K562 treated with DMSO at 1 percent for 24 hours (cell line): Measurements from ENCODE around the gene NUP54. TPM values are rescaled to one million over a fixed set of nuclear protein-coding genes. Genes with fewer than 3 reads are reported as not detected.

Experiments used
- total RNA-seq: library from RNA; unstranded; fragments of 300-600 nt; gene quantifications from 2 replicates; pipeline ENCODE4 v1.2.3, GENCODE V29; 2022; ENCODE audit warnings: low read depth; ENCODE audit not compliant: insufficient read depth

NUP54 gene
- total RNA-seq: 23.9 and 27.0 TPM in 2 replicates

GRCh38 chr4:76148142-76148865 is at the start of gene NUP54:
Gene NUP54, minus strand, starts transcription at chr4:76148397. Its CDS starts 23 bp downstream, at chr4:76148374.

GRCh38 chr4:76074468-76074867 is 73.7 kb downstream of the NUP54 start, which contains the start of gene ART3:
Gene ART3, plus strand, starts transcription at chr4:76074709. Its CDS starts 1,181 bp downstream, at chr4:76075890.

Other genes starting within 250 kb of the NUP54 start
- not detected in 2 replicates for gene PPEF2, start 245.9 kb downstream of the NUP54 start, total RNA-seq
- 26.9 and 31.1 TPM in 2 replicates for gene NAAA, start 207.4 kb downstream of the NUP54 start, total RNA-seq
- gene SDAD1, start 157.5 kb downstream of the NUP54 start, total RNA-seq: 13.8 and 18.0 TPM in 2 replicates
- not detected in 2 replicates for gene CXCL9, start 140.9 kb downstream of the NUP54 start, total RNA-seq
- 23.1 and 26.3 TPM in 2 replicates for gene CXCL10, start 124.9 kb downstream of the NUP54 start, total RNA-seq
- gene CXCL11, start 112.3 kb downstream of the NUP54 start, total RNA-seq: 14.6 and 15.8 TPM in 2 replicates
- 0.45 and 1.3 TPM in 2 replicates for gene ART3, start 73.7 kb downstream of the NUP54 start, total RNA-seq
- 28.4 and 32.9 TPM in 2 replicates for gene SCARB2, start 65.4 kb upstream of the NUP54 start, total RNA-seq
- gene FAM47E, start 103.3 kb upstream of the NUP54 start, total RNA-seq: 9.9 and 11.5 TPM in 2 replicates
- gene STBD1, start 158.3 kb upstream of the NUP54 start, total RNA-seq: 2.0 and 2.7 TPM in 2 replicates